ENCODE data around the gene TMEM80.

The TMEM80 gene

GRCh38 chr11:749731-750130, 54.1 kb downstream of the TMEM80 start:
- Histone ChIP-seq H3K9ac (ENCODE audit: low read length) (no peak overlapping the region), H4K20me1 (ENCODE audit: insufficient read depth, low read length) (peaks cover 28% of the 10 kb centered on the region), H3K4me3 (ENCODE audit: low read length) (no peak overlapping the region), H3K4me1 (ENCODE audit: low read length) (peaks cover 14% of the 10 kb centered on the region), H3K27me3 (ENCODE audit: low read depth, low read length) (no peaks in the 10 kb centered on the region), H3K27ac (ENCODE audit: low read length) (no peak overlapping the region), H3K4me2 (ENCODE audit: low read length) (no peak overlapping the region), H3K9me3 (ENCODE audit: insufficient read depth, low read length) (no peaks in the 10 kb centered on the region), H2AFZ (ENCODE audit: low read depth, low read length) (no peak overlapping the region), H3K79me2 (ENCODE audit: low read length) (peaks cover 79% of the 10 kb centered on the region), H3K36me3 (replicated peaks; ENCODE audit: low read depth, low read length) (peaks cover 18% of the 10 kb centered on the region)
- TF ChIP-seq EZH2phosphoT487 (IDR thresholded peaks at IDR 0.05; ENCODE audit: low read depth), result no peak
- TF ChIP-seq CTCF (IDR thresholded peaks at IDR 0.05; ENCODE audit: low read depth, low read length), result no peak
